MCF 10A (cell line): ENCODE results near the gene TAF4B. TPM values are rescaled to one million over a fixed set of nuclear protein-coding genes. Genes with fewer than 3 reads are reported as not detected.

Source experiments
- BruUV-seq: library from RNA; stranded (reverse); fragments of 400-500 nt; replicated peaks from 2 replicates; lab custom pipeline; 2021; lab: Mats Ljungman, UMichigan
- CTCF ChIA-PET: fragments of 300-600 bp; sonication (Branson Sonifier 250); formaldehyde crosslinking; extraction: SDS; loops from one replicate; lab custom pipeline; 2021; ENCODE audit warnings: antibody characterized with exemption, inconsistent platforms; lab: Yijun Ruan, JAX
- POLR2A ChIA-PET: fragments of 300-600, 350-650 bp; sonication (Branson Sonifier 250); formaldehyde crosslinking; extraction: SDS; loops from one replicate; lab custom pipeline; 2020; ENCODE audit warnings: antibody characterized with exemption, inconsistent platforms; lab: Yijun Ruan, JAX
- DNase-seq: peaks from one replicate; pipeline ENCODE4 v3.0.0-alpha.2; 2018; ENCODE audit not compliant: unreplicated experiment
- H3K27ac Mint-ChIP-seq: one replicate; pipeline ENCODE4 v1.8.0; 2022; ENCODE audit warnings: mild to moderate bottlenecking, low read depth, mixed read lengths; ENCODE audit not compliant: unreplicated experiment
- H3K27me3 Mint-ChIP-seq: one replicate; pipeline ENCODE4 v1.8.0; 2022; ENCODE audit warnings: mixed read lengths; ENCODE audit not compliant: insufficient read depth, unreplicated experiment
- H3K36me3 Mint-ChIP-seq: one replicate; pipeline ENCODE4 v1.8.0; 2022; ENCODE audit warnings: mild to moderate bottlenecking, moderate library complexity, mixed read lengths; ENCODE audit not compliant: insufficient read depth, unreplicated experiment
- H3K4me1 Mint-ChIP-seq: one replicate; pipeline ENCODE4 v1.8.0; 2022; ENCODE audit warnings: mixed read lengths; ENCODE audit not compliant: insufficient read depth, unreplicated experiment
- H3K4me3 Mint-ChIP-seq: one replicate; pipeline ENCODE4 v1.8.0; 2022; ENCODE audit warnings: mild to moderate bottlenecking, moderate library complexity, mixed read lengths; ENCODE audit not compliant: unreplicated experiment
- H3K9me3 Mint-ChIP-seq: one replicate; pipeline ENCODE4 v1.8.0; 2022; ENCODE audit warnings: mixed read lengths; ENCODE audit not compliant: unreplicated experiment
- CTCF ChIP-seq: fragments of 200-600 bp; IDR thresholded peaks from one replicate; pipeline ENCODE4 v1.8.0; 2022; ENCODE audit warnings: antibody characterized with exemption, mild to moderate bottlenecking; ENCODE audit not compliant: unreplicated experiment
- intact Hi-C: fragments of 100-400 bp; cut with micrococcal nuclease; formaldehyde crosslinking; loops from 2 replicates; pipeline ENCODE4 v1.14.1; 2022
- total RNA-seq: library from RNA; stranded (reverse); gene quantifications from 2 replicates; pipeline ENCODE4 v1.2.3, GENCODE V29; 2022

Gene TAF4B
- total RNA-seq, 1 experiment from 2014 or later = 9.2 TPM

GRCh38 chr18:26286008-26286407, 59.8 kb downstream of the TAF4B start:
- Mint-ChIP-seq H3K36me3 (peaks cover 26% of the 10 kb centered on the region), H3K9me3 (no peaks in the 10 kb centered on the region), H3K4me3 (no peak overlapping the region), H3K27me3 (no peaks in the 10 kb centered on the region), H3K27ac (no peak overlapping the region), H3K4me1 (no peaks in the 10 kb centered on the region)
- POLR2A ChIA-PET = interaction anchor here (1.5 kb wide), 1 partner anchor 10 kb away, joined by 6 read pairs; no protein-coding TSS in a partner anchor
- intact Hi-C loops = no loop called here
- CTCF ChIA-PET = interaction anchor here (1.4 kb wide), 1 partner anchor 21 kb away, joined by 3 read pairs; no protein-coding TSS in a partner anchor
- no peak for DNase-seq
- TF ChIP-seq CTCF = no peak
- no TSS peak for BruUV-seq

- ChIA-PET POLR2A (no interaction called here), CTCF (interaction anchor here (0.9 kb wide), 1 partner anchor 30 kb away, joined by 3 read pairs; no protein-coding TSS in a partner anchor)
- BruUV-seq = no TSS peak
- no peaks in the 10 kb centered on the region for H3K4me1 Mint-ChIP-seq
- TF ChIP-seq CTCF = no peak
- no peak for DNase-seq
- no peak overlapping the region for H3K4me3 Mint-ChIP-seq
- no peak overlapping the region for H3K27ac Mint-ChIP-seq
- peaks cover 26% of the 10 kb centered on the region for H3K36me3 Mint-ChIP-seq
- H3K27me3 Mint-ChIP-seq = no peaks in the 10 kb centered on the region
- intact Hi-C loops = no loop called here
- no peaks in the 10 kb centered on the region for H3K9me3 Mint-ChIP-seq
Observed at GRCh38 chr18:26287644-26288043, 61.4 kb downstream of the TAF4B start.

- no peaks in the 10 kb centered on the region for H3K27me3 Mint-ChIP-seq
- no peaks in the 10 kb centered on the region for H3K4me1 Mint-ChIP-seq
- ChIA-PET POLR2A (no interaction called here), CTCF (no interaction called here)
- DNase-seq = no peak
- no peak overlapping the region for H3K4me3 Mint-ChIP-seq
- BruUV-seq = no TSS peak
- no peak for TF ChIP-seq CTCF
- intact Hi-C loops = no loop called here
- no peak overlapping the region for H3K27ac Mint-ChIP-seq
- H3K9me3 Mint-ChIP-seq = no peaks in the 10 kb centered on the region
- peaks cover 18% of the 10 kb centered on the region for H3K36me3 Mint-ChIP-seq
Observed at GRCh38 chr18:26290385-26290784, 64.1 kb downstream of the TAF4B start.

GRCh38 chr18:26293982-26294381, 67.7 kb downstream of the TAF4B start:
- DNase-seq = no peak

More at GRCh38 chr18:26293982-26294381, 67.7 kb downstream of the TAF4B start:
- CTCF ChIA-PET = no interaction called here
- Mint-ChIP-seq H3K27me3 (no peaks in the 10 kb centered on the region), H3K27ac (no peak overlapping the region), H3K9me3 (no peaks in the 10 kb centered on the region), H3K4me3 (no peak overlapping the region), H3K4me1 (no peaks in the 10 kb centered on the region), H3K36me3 (peaks cover 7% of the 10 kb centered on the region)
- no TSS peak for BruUV-seq
- TF ChIP-seq CTCF = no peak
- intact Hi-C loops = no loop called here
- POLR2A ChIA-PET = interaction anchor here (1.1 kb wide), 1 partner anchor 12 kb away, joined by 3 read pairs; no protein-coding TSS in a partner anchor
